Activated T-cell treated with anti-CD3 and anti-CD28 coated beads, Interleukin-2, amount 50 U/mL, for 48 hours (primary cell): Measurements from ENCODE around the gene CHRFAM7A.
A peak's percentile ranks its signal among the peaks of the same experiment; 100 is the strongest.
"Not testable (repeated sequence)": the region's sequence is repeated elsewhere in the genome, so short reads cannot be mapped to it uniquely, and the experiment has no call there.

ENCODE experiments used
- DNase-seq, 2 experiments: peaks; one replicate each; pipeline ENCODE4 v3.0.0-alpha.2; 2020

The CHRFAM7A gene

GRCh38 chr15:30392766-30393663 lies at the start of gene CHRFAM7A:
Gene CHRFAM7A (minus strand): TSS chr15:30393540. CDS start chr15:30383351, 10,189 bp downstream.
- not testable (repeated sequence) for DNase-seq

- DNase-seq: not testable (repeated sequence)
These were observed 45.0 kb upstream of the CHRFAM7A start for GRCh38 chr15:30438348-30438747.

GRCh38 chr15:30435878-30436277 lies 42.5 kb upstream of the CHRFAM7A start:
- DNase-seq: not testable (repeated sequence)

GRCh38 chr15:30420723-30421122 lies 27.4 kb upstream of the CHRFAM7A start:
- not testable (repeated sequence) for DNase-seq

GRCh38 chr15:30414160-30414559 lies 20.8 kb upstream of the CHRFAM7A start, which contains the start of gene GOLGA8R:
Gene GOLGA8R (minus strand): TSS chr15:30414260. CDS start chr15:30414162, 98 bp downstream.
- DNase-seq: not testable (repeated sequence)

- not testable (repeated sequence) for DNase-seq
These were observed 14.3 kb upstream of the CHRFAM7A start for GRCh38 chr15:30407636-30408035.

GRCh38 chr15:30398988-30399387 lies 5.6 kb upstream of the CHRFAM7A start:
- DNase-seq: peak; percentile 78 to 83

- not testable (repeated sequence) for DNase-seq
These were observed 288 bp upstream of the CHRFAM7A start for GRCh38 chr15:30393664-30393991.

- not testable (repeated sequence) for DNase-seq
These were observed 6.9 kb downstream of the CHRFAM7A start for GRCh38 chr15:30386318-30386887.

GRCh38 chr15:30377082-30377413 lies 16.3 kb downstream of the CHRFAM7A start:
- not testable (repeated sequence) for DNase-seq

GRCh38 chr15:30376375-30377081 lies 16.8 kb downstream of the CHRFAM7A start:
- not testable (repeated sequence) for DNase-seq

GRCh38 chr15:30375872-30376271 lies 17.5 kb downstream of the CHRFAM7A start:
- not testable (repeated sequence) for DNase-seq

- not testable (repeated sequence) for DNase-seq
These were observed 18.5 kb downstream of the CHRFAM7A start for GRCh38 chr15:30374862-30375261.

GRCh38 chr15:30368271-30368670 lies 25.1 kb downstream of the CHRFAM7A start:
- not testable (repeated sequence) for DNase-seq

GRCh38 chr15:30367246-30367645 lies 26.1 kb downstream of the CHRFAM7A start:
- DNase-seq: not testable (repeated sequence)

- DNase-seq: not testable (repeated sequence)
These were observed 31.9 kb downstream of the CHRFAM7A start for GRCh38 chr15:30361404-30361803.

GRCh38 chr15:30360990-30361389 lies 32.4 kb downstream of the CHRFAM7A start:
- DNase-seq: not testable (repeated sequence)

GRCh38 chr15:30355043-30355442 lies 38.3 kb downstream of the CHRFAM7A start:
- DNase-seq: not testable (repeated sequence)

GRCh38 chr15:30349803-30350202 lies 43.5 kb downstream of the CHRFAM7A start:
- not testable (repeated sequence) for DNase-seq

- DNase-seq: not testable (repeated sequence)
These were observed 56.8 kb downstream of the CHRFAM7A start for GRCh38 chr15:30336584-30336983.

GRCh38 chr15:30334152-30334551 lies 59.2 kb downstream of the CHRFAM7A start:
- not testable (repeated sequence) for DNase-seq

- DNase-seq: not testable (repeated sequence)
These were observed 67.2 kb downstream of the CHRFAM7A start for GRCh38 chr15:30326145-30326544.

- DNase-seq: not testable (repeated sequence)
These were observed 72.3 kb downstream of the CHRFAM7A start for GRCh38 chr15:30321063-30321462.
